Measurements from ENCODE around the gene VAV2. TPM values are rescaled to one million over a fixed set of nuclear protein-coding genes. Genes with fewer than 3 reads are reported as not detected.

VAV2 gene
- total and polyA plus RNA-seq, 9 of the 15 experiments (the other 6 are each of a cell fraction or from before 2014, with no cell fraction given) = 0.01 to 2.7 (median 1.0) TPM; not detected in 1

- ChIA-PET POLR2A (interaction anchor here (0.5 to 0.9 kb wide), 2 partner anchors 28 to 43 kb away, joined by 3 read pairs; no protein-coding TSS in a partner anchor), CTCF (ENCODE audit: low intra/inter-chr PET ratio) (no interaction called here)
- BruUV-seq (replicated peaks) = no TSS peak
- 9% methylated on average over 15 of the region's 16 CpGs for WGBS (ENCODE audit: insufficient coverage, low coverage, missing lambda C conversion rate)
- Histone ChIP-seq H2AFZ (ENCODE audit: low read depth, low read length) (no peak overlapping the region), H3K9me3 (replicated peaks; ENCODE audit: control insufficient read depth, insufficient read depth, low read depth, low read length) (peaks cover 7% of the 10 kb centered on the region), H3K9me1 (ENCODE audit: control insufficient read depth, insufficient read depth, low read length) (no peaks in the 10 kb centered on the region), H3K36me3 (ENCODE audit: control insufficient read depth, insufficient read depth, low read length) (no peaks in the 10 kb centered on the region), H3K9ac (ENCODE audit: insufficient read depth in 1 of 2, low read depth in 2 of 2, low read length in 2 of 2) (no peak overlapping the region), H3K4me1 (replicated peaks in 1 of 2; ENCODE audit: control insufficient read depth in 2 of 2, insufficient read depth in 2 of 2, low read length in 2 of 2) (no peaks in the 10 kb centered on the region), H3K27me3 (ENCODE audit: control insufficient read depth in 2 of 2, insufficient read depth in 2 of 2, low read length in 2 of 2) (no peaks in the 10 kb centered on the region; a peak in 2 of 5 replicates), H3K79me2 (ENCODE audit: control insufficient read depth, insufficient read depth, low read length) (no peaks in the 10 kb centered on the region), H4K20me1 (replicated peaks; ENCODE audit: control insufficient read depth, insufficient read depth, low read length) (no peaks in the 10 kb centered on the region), H3K4me3 (no peak overlapping the region), H3K4me2 (ENCODE audit: insufficient read depth, low read length) (no peak overlapping the region), H3K27ac (ENCODE audit: extremely low read depth, low read depth, low read length) (no peak overlapping the region)
- FAIRE-seq (no peak), ATAC-seq (no peak), DNase-seq (ENCODE audit: extremely low read depth in 1 of 4, low spot score in 3 of 4) (no peak)
- TF ChIP-seq ZFP36 (IDR thresholded peaks at IDR 0.05; ENCODE audit: low read depth, low read length, partially characterized antibody) (peak; percentile 42), PHF8 (IDR thresholded peaks at IDR 0.05; ENCODE audit: borderline replicate concordance, low read length) (no peak)
- in situ Hi-C loops (cut with MboI) = no loop called here
- intact Hi-C loops (cut with micrococcal nuclease) = no loop called here
Measured at GRCh38 chr9:133770076-133770777, 221.9 kb downstream of the VAV2 start.

- Histone ChIP-seq H4K20me1 (replicated peaks; ENCODE audit: control insufficient read depth, insufficient read depth, low read length) (no peaks in the 10 kb centered on the region), H3K36me3 (ENCODE audit: control insufficient read depth, insufficient read depth, low read length) (no peaks in the 10 kb centered on the region), H3K9me3 (replicated peaks; ENCODE audit: control insufficient read depth, insufficient read depth, low read depth, low read length) (peaks cover 7% of the 10 kb centered on the region), H3K4me3 (no peak overlapping the region), H2AFZ (ENCODE audit: low read depth, low read length) (no peak overlapping the region), H3K9ac (ENCODE audit: insufficient read depth in 1 of 2, low read depth in 2 of 2, low read length in 2 of 2) (no peak overlapping the region), H3K9me1 (ENCODE audit: control insufficient read depth, insufficient read depth, low read length) (no peaks in the 10 kb centered on the region), H3K4me2 (ENCODE audit: insufficient read depth, low read length) (no peak overlapping the region), H3K27ac (ENCODE audit: extremely low read depth, low read depth, low read length) (no peak overlapping the region), H3K79me2 (ENCODE audit: control insufficient read depth, insufficient read depth, low read length) (no peaks in the 10 kb centered on the region), H3K27me3 (ENCODE audit: control insufficient read depth in 2 of 2, insufficient read depth in 2 of 2, low read length in 2 of 2) (no peaks in the 10 kb centered on the region; a peak in 2 of 5 replicates), H3K4me1 (replicated peaks in 1 of 2; ENCODE audit: control insufficient read depth in 2 of 2, insufficient read depth in 2 of 2, low read length in 2 of 2) (no peaks in the 10 kb centered on the region)
- ChIA-PET POLR2A (interaction anchor here (0.9 kb wide), 1 partner anchor 23 kb away, joined by 3 read pairs; no protein-coding TSS in a partner anchor), CTCF (ENCODE audit: low intra/inter-chr PET ratio) (no interaction called here)
- DNase-seq (ENCODE audit: extremely low read depth in 1 of 4, low spot score in 3 of 4) (no peak), FAIRE-seq (no peak), ATAC-seq (no peak)
- 4% methylated on average over 12 of the region's 17 CpGs for WGBS (ENCODE audit: insufficient coverage, low coverage, missing lambda C conversion rate)
- in situ Hi-C loops (cut with MboI) (no loop called here), intact Hi-C loops (cut with micrococcal nuclease) (no loop called here)
- no TSS peak for BruUV-seq (replicated peaks)
- TF ChIP-seq RCOR1 (IDR thresholded peaks at IDR 0.05; ENCODE audit: borderline replicate concordance in 1 of 2, low read depth in 2 of 2, low read length in 2 of 2) (no peak), THAP12 (CRISPR knock-in tag; IDR thresholded peaks at IDR 0.05) (no peak), SIRT6 (IDR thresholded peaks at IDR 0.05; ENCODE audit: low read depth, low read length) (no peak), ZZZ3 (IDR thresholded peaks at IDR 0.05) (no peak), IFI16 (CRISPR knock-in tag; IDR thresholded peaks at IDR 0.05) (no peak), TAF7 (tag; IDR thresholded peaks at IDR 0.05) (no peak), RFX7 (CRISPR knock-in tag; IDR thresholded peaks at IDR 0.05) (no peak), POLR3A (IDR thresholded peaks at IDR 0.05; ENCODE audit: borderline replicate concordance, extremely low read depth, insufficient read depth, insufficient read length) (no peak), ZNF77 (CRISPR knock-in tag; IDR thresholded peaks at IDR 0.05) (no peak)
- TF ChIP-seq, protein P1, sequence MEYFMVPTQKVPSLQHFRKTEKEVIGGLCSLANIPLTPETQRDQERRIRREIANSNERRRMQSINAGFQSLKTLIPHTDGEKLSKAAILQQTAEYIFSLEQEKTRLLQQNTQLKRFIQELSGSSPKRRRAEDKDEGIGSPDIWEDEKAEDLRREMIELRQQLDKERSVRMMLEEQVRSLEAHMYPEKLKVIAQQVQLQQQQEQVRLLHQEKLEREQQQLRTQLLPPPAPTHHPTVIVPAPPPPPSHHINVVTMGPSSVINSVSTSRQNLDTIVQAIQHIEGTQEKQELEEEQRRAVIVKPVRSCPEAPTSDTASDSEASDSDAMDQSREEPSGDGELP (CRISPR knock-in tag; IDR thresholded peaks at IDR 0.05; ENCODE audit: borderline replicate concordance) = no peak
Measured at GRCh38 chr9:133769511-133770075, 222.5 kb downstream of the VAV2 start.

All from K562 (cell line).